Testis (tissue), 3 donors: ENCODE measurements around the gene CAMKK2. TPM values are rescaled to one million over a fixed set of nuclear protein-coding genes. Genes with fewer than 3 reads are reported as not detected.
A peak's percentile ranks its signal among the peaks of the same experiment; 100 is the strongest.
"Not testable (repeated sequence)": the region's sequence is repeated elsewhere in the genome, so short reads cannot be mapped to it uniquely, and the experiment has no call there.

Source experiments
- DNase-seq: peaks from one replicate; pipeline ENCODE4 v3.0.0-alpha.2; 2019
- H3K27ac ChIP-seq, 2 donors: fragments of 200-600 bp; sonication (generic); one replicate each; pipeline ENCODE4 v1.5.1; 2019
- H3K27me3 ChIP-seq: fragments of 200-600 bp; sonication (generic); one replicate; pipeline ENCODE4 v1.5.1; 2019
- H3K36me3 ChIP-seq: fragments of 200-600 bp; sonication (generic); one replicate; pipeline ENCODE4 v1.5.1; 2017; ENCODE audit warnings: low read depth; ENCODE audit errors: missing control alignments
- H3K4me1 ChIP-seq: fragments of 200-600 bp; sonication (generic); one replicate; pipeline ENCODE4 v1.5.1; 2019
- H3K4me3 ChIP-seq, 2 donors: fragments of 200-600 bp; sonication (generic); one replicate each; pipeline ENCODE4 v1.5.1; 2017 to 2019
- H3K9me3 ChIP-seq: fragments of 200-600 bp; sonication (generic); one replicate; pipeline ENCODE4 v1.5.1; 2017
- CTCF ChIP-seq, 3 experiments: fragments of 450-650 bp in 2 of 3; fragments of 200-600 bp in 1 of 3; sonication (generic) in 1 of 3; IDR thresholded peaks; one replicate each; pipeline ENCODE4 v1.5.1; 2016 to 2019; ENCODE audit warnings: antibody characterized with exemption in 3 of 3, mild to moderate bottlenecking in 2 of 3, moderate library complexity in 1 of 3
- POLR2A ChIP-seq: fragments of 450-650 bp; IDR thresholded peaks from one replicate; pipeline ENCODE4 v1.6.1; 2017; ENCODE audit warnings: antibody characterized with exemption, mild to moderate bottlenecking, moderate library complexity
- WGBS, 2 donors: methylation state at CpG; one replicate each; pipeline ENCODE4 v1.1.5; 2018; 5-methylcytosine and 5-hydroxymethylcytosine counted together
- intact Hi-C: fragments of 100-400 bp; cut with DNase I; formaldehyde crosslinking; loops from one replicate; pipeline ENCODE4 v1.15.1; 2023; ENCODE audit warnings: low total_unique reads
- polyA plus RNA-seq: library from polyadenylated mRNA; stranded (reverse); fragments of 350-450 nt; fragmentation: Illumina TruSeq; extraction: RNeasy Lipid Tissue Mini Kit (QIAGEN cat#74804); gene quantifications from one replicate; pipeline ENCODE4 v1.2.3, GENCODE V29; 2014; ENCODE audit warnings: low read depth, low replicate concordance; ENCODE audit not compliant: insufficient read depth
- total RNA-seq, 2 donors: library from RNA; depleted of rRNA; stranded (reverse); fragments of >200 nt; gene quantifications; one replicate each; pipeline ENCODE4 v1.2.3, GENCODE V29; 2016

Gene CAMKK2
- total and polyA plus RNA-seq, 3 donors from 2014 or later: 17.1 to 22.1 (median 21.5) TPM

DNA sequence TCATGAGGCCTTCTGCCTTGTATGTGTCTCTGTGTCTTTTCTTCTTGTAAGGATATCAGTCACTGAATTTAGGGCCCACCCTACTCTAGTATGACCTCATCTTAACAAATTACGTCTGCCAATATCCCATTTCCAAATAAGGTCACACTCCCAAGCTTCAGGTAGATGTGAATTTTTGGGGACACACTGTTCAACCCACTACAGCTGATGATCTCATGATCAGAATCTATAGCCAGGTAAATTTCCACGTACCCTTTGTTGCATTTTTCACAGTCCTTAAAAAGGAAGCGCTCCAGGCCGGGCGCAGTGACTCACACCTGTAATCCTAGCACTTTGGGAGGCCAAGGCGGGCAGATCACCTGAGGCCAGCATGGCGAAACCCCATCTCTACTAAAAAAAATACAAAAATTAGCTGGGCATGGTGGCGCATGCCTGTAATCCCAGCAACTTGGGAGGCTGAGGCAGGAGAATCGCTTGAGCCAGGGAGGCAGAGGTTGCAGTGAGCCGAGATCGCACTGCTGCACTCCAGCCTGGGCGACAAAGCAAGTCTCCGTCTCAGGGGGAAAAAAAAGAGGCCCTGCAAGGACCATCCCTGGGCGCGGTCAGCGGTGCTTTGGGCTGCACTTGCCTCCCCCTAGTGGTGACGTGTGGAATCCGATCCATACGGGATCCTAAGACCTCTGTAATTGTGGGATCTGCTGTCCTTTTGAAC lies 66.5 kb downstream of the CAMKK2 start:
- H3K27ac ChIP-seq: peak overlapping the region in 1 of 2 donors; percentile 17

GRCh38 chr12:121228919-121229665 lies 67.4 kb downstream of the CAMKK2 start:
- TF ChIP-seq CTCF (IDR thresholded peaks at IDR 0.05) (no peak), POLR2A (no peak)
- WGBS, 2 donors: 93% methylated on average over 16 to 22 of the region's 24 CpGs
- Histone ChIP-seq H3K27ac (no peak overlapping the region), H3K27me3 (no peaks in the 10 kb centered on the region), H3K4me3 (no peak overlapping the region), H3K36me3 (no peaks in the 10 kb centered on the region), H3K4me1 (no peaks in the 10 kb centered on the region), H3K9me3 (no peaks in the 10 kb centered on the region)
- DNase-seq: no peak
- intact Hi-C loops: no loop called here

More for the DNA sequence above, 66.5 kb downstream of the CAMKK2 start:
- 42 to 45% methylated on average over 19 of the region's 19 CpGs for WGBS, 2 donors
- peak; percentile 70 to 93 (median 74) for TF ChIP-seq CTCF (IDR thresholded peaks at IDR 0.05)
- H3K4me1 ChIP-seq, H3K9me3 ChIP-seq, H3K36me3 ChIP-seq, H3K27me3 ChIP-seq, intact Hi-C loops, H3K4me3 ChIP-seq: not testable (repeated sequence)
- DNase-seq: peak; percentile 86

DNA sequence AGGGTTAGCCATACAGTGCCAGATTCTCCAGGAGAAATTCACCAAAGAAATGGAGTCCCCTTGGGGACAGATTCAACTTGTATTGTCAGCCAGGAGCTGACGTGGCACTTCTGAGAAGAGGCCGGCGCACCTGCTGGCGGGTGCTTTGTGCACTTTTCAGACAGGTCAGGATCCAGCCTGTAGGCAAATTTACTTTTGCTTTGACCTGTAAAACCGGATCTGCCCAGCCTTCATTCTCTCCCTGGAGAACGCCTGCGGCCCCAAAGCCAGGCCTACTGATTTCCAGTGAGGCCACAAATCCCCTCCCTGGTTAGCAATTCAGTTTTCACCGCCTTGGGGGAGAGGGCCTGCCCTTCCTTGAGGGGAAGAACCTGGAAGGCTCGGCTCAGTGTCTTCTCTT lies 69.2 kb downstream of the CAMKK2 start:
- no peaks in the 10 kb centered on the region for H3K9me3 ChIP-seq
- DNase-seq: no peak
- H3K27me3 ChIP-seq: no peaks in the 10 kb centered on the region
- H3K36me3 ChIP-seq: no peaks in the 10 kb centered on the region
- TF ChIP-seq POLR2A (no peak), CTCF (IDR thresholded peaks at IDR 0.05) (no peak)
- H3K27ac ChIP-seq: no peak overlapping the region
- no peaks in the 10 kb centered on the region for H3K4me1 ChIP-seq
- no peak overlapping the region for H3K4me3 ChIP-seq
- 86 to 92% methylated on average over 9 of the region's 9 CpGs for WGBS, 2 donors
- intact Hi-C loops: no loop called here

DNA sequence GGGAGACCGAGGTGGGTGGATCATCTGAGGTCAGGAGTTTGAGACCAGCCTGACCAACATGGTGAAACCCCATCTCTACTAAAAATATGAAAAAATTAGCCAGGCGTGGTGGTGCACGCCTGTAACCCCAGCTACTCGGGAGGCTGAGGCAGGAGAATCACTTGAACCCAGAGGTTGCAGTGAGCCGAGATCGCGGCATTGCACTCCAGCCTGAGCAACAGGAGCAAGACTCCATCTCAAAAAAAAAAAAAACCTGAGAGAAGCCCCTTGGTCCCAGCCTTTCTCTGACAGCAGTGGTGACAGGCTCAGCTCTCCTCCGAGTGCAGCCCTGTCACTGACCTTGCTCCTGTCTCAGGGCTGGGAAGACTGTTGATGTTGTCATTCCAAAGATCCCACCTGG lies 69.6 kb downstream of the CAMKK2 start:
- H3K9me3 ChIP-seq, H3K27me3 ChIP-seq, H3K36me3 ChIP-seq, DNase-seq, H3K4me1 ChIP-seq, H3K27ac ChIP-seq, intact Hi-C loops, H3K4me3 ChIP-seq: not testable (repeated sequence)
- 88 to 95% methylated on average over 8 of the region's 8 CpGs for WGBS, 2 donors

DNA sequence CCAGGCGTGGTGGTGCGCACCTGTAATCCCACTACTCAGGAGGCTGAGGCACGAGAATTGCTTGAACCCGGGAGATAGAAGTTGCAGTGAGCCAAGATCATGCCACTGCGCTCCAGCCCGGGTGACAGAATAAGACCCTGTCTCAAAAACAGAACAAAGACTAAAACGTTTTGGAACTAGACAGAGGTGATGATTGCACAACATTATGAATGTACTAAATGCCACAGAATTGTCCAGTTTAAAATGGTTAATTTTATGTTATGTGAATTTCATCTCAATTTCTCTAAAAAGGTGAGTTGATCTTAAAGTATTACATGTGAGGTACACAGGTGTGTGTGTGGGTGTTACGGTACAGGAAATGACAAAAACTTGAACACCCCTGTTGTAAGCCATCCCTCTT lies 70.1 kb downstream of the CAMKK2 start:
- Histone ChIP-seq H3K9me3 (no peaks in the 10 kb centered on the region), H3K36me3 (no peaks in the 10 kb centered on the region), H3K27ac (no peak overlapping the region), H3K27me3 (no peaks in the 10 kb centered on the region), H3K4me1 (no peaks in the 10 kb centered on the region), H3K4me3 (no peak overlapping the region)
- no peak for DNase-seq
- TF ChIP-seq POLR2A (no peak), CTCF (IDR thresholded peaks at IDR 0.05) (no peak)
- WGBS, 2 donors: 87 to 91% methylated on average over 8 of the region's 8 CpGs
- intact Hi-C loops: no loop called here
